Esophagus squamous epithelium (tissue), 5 donors: ENCODE measurements around the gene TMOD2. TPM values are rescaled to one million over a fixed set of nuclear protein-coding genes. Genes with fewer than 3 reads are reported as not detected.

Experiments used
- DNase-seq: peaks from one replicate; lab custom pipeline; 2025; lab: John Stamatoyannopoulos, UW
- H3K27ac ChIP-seq, 4 donors: fragments of 200-600 bp; sonication (generic); one replicate each; pipeline ENCODE4 v1.5.1; 2016 to 2019; ENCODE audit warnings: mild to moderate bottlenecking in 1 of 4
- H3K27me3 ChIP-seq, 4 donors: fragments of 200-600 bp; sonication (generic); 1 replicate in 3 of 4; 2 replicates in 1 of 4; pipeline versions ENCODE4 v1.5.1 to v1.6.0; 2017 to 2021; ENCODE audit warnings: antibody characterized with exemption in 1 of 4
- H3K36me3 ChIP-seq, 3 donors: fragments of 200-600 bp; sonication (generic); one replicate each; pipeline ENCODE4 v1.5.1; 2016 to 2019
- H3K4me1 ChIP-seq, 3 donors: fragments of 200-600 bp; sonication (generic); one replicate each; pipeline ENCODE4 v1.5.1; 2017 to 2019
- H3K4me3 ChIP-seq, 4 donors: fragments of 200-600 bp; sonication (generic); 1 replicate in 3 of 4; 2 replicates in 1 of 4; pipeline ENCODE4 v1.5.1; 2016 to 2019; ENCODE audit warnings: mild to moderate bottlenecking in 2 of 4, moderate library complexity in 1 of 4
- H3K9me3 ChIP-seq, 3 donors: fragments of 200-600 bp; sonication (generic); one replicate each; pipeline ENCODE4 v1.5.1; 2016 to 2019
- POLR2A ChIP-seq, 4 donors: fragments of 450-650 bp; IDR thresholded peaks; one replicate each; pipeline ENCODE4 v1.6.1; 2017; ENCODE audit warnings: antibody characterized with exemption in 4 of 4, mild to moderate bottlenecking in 4 of 4, moderate library complexity in 3 of 4
- WGBS, 2 donors: methylation state at CpG; one replicate each; pipeline ENCODE4 v1.1.5; 2018; 5-methylcytosine and 5-hydroxymethylcytosine counted together
- intact Hi-C: fragments of 100-400 bp; cut with DNase I; formaldehyde crosslinking; loops from one replicate; pipeline ENCODE4 v1.15.0; 2022
- total RNA-seq, 4 donors: library from RNA; depleted of rRNA; stranded (reverse); fragments of >200 nt; gene quantifications; one replicate each; pipeline ENCODE4 v1.1.0, GENCODE V29; 2016
- TF ChIP-seq, protein P1 (sequence below), 6 experiments: fragments of 450-650 bp in 4 of 6; fragments of 200-600 bp in 2 of 6; sonication (generic) in 2 of 6; IDR thresholded peaks; one replicate each; pipeline ENCODE4 v1.5.1; 2016 to 2019; ENCODE audit warnings: antibody characterized with exemption in 6 of 6, mild to moderate bottlenecking in 4 of 6, moderate library complexity in 4 of 6
- donor health status: DM: yes; HTN: yes; CAD: no.

The TMOD2 gene
- total RNA-seq, 4 donors from 2014 or later: 3.4 to 9.0 (median 4.8) TPM

DNA sequence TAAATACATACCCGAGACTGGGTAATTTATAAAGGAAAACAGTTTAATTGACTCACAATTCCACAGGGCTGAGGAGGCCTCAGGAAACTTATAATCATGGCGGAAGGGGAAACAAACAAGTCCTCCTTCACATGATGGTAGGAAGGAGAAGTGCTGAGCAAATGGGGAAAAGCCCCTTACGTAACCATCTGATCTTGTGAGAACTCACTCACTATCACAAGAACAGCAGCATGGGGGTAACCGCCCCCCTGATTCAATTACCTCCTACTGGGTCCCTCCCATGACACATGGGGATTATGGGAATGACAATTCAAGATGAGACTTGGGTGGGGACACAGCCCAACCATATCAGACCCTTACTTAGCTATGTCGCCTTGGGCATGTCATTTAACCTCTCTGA, 42.4 kb upstream of the TMOD2 start:
- no peak overlapping the region for H3K4me3 ChIP-seq
- 88% methylated on average over 5 of the region's 5 CpGs for WGBS, 2 donors

DNA sequence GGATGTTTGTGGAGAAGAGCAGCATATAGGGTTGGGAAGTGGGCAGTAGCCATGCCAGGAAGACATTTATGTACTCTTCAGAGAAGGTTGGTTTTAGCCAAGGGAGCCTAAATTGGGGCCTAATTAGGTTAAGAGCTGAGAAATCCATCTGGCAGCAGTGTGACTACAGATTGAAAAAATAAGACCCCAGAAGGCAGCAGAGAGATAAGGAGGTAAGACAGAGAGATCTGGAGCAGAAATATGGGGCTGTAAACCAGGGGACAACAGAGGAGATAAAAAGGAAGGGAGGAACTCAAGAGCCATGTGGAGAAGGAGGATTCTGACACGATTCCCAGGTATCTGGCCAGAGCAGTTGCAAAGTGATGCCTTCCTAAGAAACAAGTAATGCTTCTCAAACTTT, 37.2 kb upstream of the TMOD2 start:
- WGBS, 2 donors: 87 to 88% methylated on average over 1 of the region's 1 CpG
- no peaks in the 10 kb centered on the region for H3K4me1 ChIP-seq
- H3K27me3 ChIP-seq: no peaks in the 10 kb centered on the region

More for the DNA sequence above, 42.4 kb upstream of the TMOD2 start:
- no peak overlapping the region for H3K27ac ChIP-seq
- peaks cover 0 to 5% (median 0%) of the 10 kb centered on the region in 3 donors for H3K4me1 ChIP-seq
- H3K27me3 ChIP-seq: no peaks in the 10 kb centered on the region
- no peak for TF ChIP-seq POLR2A (IDR thresholded peaks at IDR 0.05)
- TF ChIP-seq, protein P1, sequence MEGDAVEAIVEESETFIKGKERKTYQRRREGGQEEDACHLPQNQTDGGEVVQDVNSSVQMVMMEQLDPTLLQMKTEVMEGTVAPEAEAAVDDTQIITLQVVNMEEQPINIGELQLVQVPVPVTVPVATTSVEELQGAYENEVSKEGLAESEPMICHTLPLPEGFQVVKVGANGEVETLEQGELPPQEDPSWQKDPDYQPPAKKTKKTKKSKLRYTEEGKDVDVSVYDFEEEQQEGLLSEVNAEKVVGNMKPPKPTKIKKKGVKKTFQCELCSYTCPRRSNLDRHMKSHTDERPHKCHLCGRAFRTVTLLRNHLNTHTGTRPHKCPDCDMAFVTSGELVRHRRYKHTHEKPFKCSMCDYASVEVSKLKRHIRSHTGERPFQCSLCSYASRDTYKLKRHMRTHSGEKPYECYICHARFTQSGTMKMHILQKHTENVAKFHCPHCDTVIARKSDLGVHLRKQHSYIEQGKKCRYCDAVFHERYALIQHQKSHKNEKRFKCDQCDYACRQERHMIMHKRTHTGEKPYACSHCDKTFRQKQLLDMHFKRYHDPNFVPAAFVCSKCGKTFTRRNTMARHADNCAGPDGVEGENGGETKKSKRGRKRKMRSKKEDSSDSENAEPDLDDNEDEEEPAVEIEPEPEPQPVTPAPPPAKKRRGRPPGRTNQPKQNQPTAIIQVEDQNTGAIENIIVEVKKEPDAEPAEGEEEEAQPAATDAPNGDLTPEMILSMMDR (IDR thresholded peaks at IDR 0.05): no peak
- H3K36me3 ChIP-seq: no peaks in the 10 kb centered on the region
- intact Hi-C loops: no loop called here
- DNase-seq: no peak
- H3K9me3 ChIP-seq: no peaks in the 10 kb centered on the region

DNA sequence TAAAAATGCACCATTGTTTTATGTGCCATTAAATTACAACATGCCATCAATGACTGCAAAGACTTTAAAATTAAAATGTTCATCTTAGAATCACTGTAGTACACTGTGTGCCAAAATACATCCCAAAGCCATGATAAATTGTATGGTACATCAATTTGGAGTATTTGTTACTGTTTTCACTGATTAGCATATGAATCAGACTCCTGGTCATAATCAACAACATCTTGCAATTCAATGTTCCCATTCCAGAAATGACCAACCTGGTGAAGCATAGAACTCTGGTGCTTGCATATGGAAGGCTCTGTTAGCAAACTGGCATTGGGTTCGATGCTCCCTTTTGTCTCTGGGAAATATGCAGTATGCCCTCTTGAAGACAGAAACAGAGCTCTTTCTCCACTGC, 36.5 kb upstream of the TMOD2 start:
- DNase-seq: no peak
- Histone ChIP-seq H3K9me3 (no peaks in the 10 kb centered on the region), H3K36me3 (no peaks in the 10 kb centered on the region), H3K4me1 (no peaks in the 10 kb centered on the region), H3K27me3 (no peaks in the 10 kb centered on the region), H3K4me3 (no peak overlapping the region), H3K27ac (no peak overlapping the region)
- intact Hi-C loops: no loop called here
- WGBS, 2 donors: 50 to 71% methylated on average over 1 of the region's 1 CpG
- TF ChIP-seq POLR2A (IDR thresholded peaks at IDR 0.05): no peak
- TF ChIP-seq, protein P1 (IDR thresholded peaks at IDR 0.05): no peak

More for the DNA sequence above, 37.2 kb upstream of the TMOD2 start:
- Histone ChIP-seq H3K4me3 (no peak overlapping the region), H3K36me3 (no peaks in the 10 kb centered on the region), H3K9me3 (no peaks in the 10 kb centered on the region), H3K27ac (no peak overlapping the region)
- DNase-seq: no peak
- intact Hi-C loops: no loop called here
- TF ChIP-seq POLR2A (IDR thresholded peaks at IDR 0.05): no peak
- TF ChIP-seq, protein P1 (IDR thresholded peaks at IDR 0.05): no peak

DNA sequence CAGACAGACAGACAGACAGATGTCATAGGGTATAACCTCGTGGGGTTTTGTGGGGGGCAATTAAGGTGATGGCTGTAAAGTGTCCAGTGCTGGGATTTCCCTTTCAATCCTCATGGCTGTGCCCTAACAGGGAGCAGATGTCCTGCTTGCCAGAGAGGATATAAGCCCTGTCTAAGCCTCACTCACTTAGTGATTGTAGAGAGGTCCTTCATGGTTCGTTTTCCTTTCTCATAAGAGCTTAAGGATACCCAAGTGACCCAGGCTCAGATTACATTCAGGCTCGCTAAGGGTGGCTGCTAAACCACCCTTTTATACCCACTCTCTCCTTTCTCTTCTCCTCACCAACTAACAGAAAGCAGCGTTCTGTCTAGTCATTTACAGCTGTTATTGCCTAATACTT, 33.2 kb upstream of the TMOD2 start:
- no peak overlapping the region for H3K27ac ChIP-seq
- H3K9me3 ChIP-seq: no peaks in the 10 kb centered on the region
- no peaks in the 10 kb centered on the region for H3K27me3 ChIP-seq
- intact Hi-C loops: no loop called here
- no peak for DNase-seq
- WGBS, 2 donors: 63 to 68% methylated on average over 4 of the region's 4 CpGs
- peaks cover 0 to 5% (median 0%) of the 10 kb centered on the region in 3 donors for H3K4me1 ChIP-seq
- peaks cover 0 to 13% (median 0%) of the 10 kb centered on the region in 3 donors for H3K36me3 ChIP-seq
- no peak overlapping the region for H3K4me3 ChIP-seq
- TF ChIP-seq, protein P1 (IDR thresholded peaks at IDR 0.05): no peak
- TF ChIP-seq POLR2A (IDR thresholded peaks at IDR 0.05): no peak

DNA sequence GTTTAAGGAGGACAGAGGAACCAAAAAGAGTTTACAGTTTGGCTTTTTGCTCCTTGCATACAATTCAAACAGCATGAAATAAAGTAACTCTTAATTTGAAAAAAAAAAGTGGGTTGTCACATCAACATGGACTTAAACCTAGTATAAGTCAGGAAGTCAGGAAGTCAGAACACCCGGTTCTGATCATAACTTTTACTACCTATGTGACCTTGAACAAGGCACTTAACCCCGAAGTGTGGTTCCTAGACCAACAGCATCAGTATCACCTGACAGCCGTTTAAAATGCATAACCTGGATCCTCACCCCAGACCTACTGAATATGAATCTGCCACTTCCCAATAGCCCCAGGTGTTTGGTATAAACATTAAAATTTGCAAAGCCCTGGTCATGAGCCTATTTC, 32.7 kb upstream of the TMOD2 start:
- Histone ChIP-seq H3K4me1 (peaks cover 0 to 5% (median 0%) of the 10 kb centered on the region in 3 donors), H3K36me3 (peaks cover 0 to 13% (median 0%) of the 10 kb centered on the region in 3 donors), H3K4me3 (no peak overlapping the region), H3K9me3 (no peaks in the 10 kb centered on the region), H3K27me3 (no peaks in the 10 kb centered on the region), H3K27ac (no peak overlapping the region)
- intact Hi-C loops: no loop called here
- DNase-seq: no peak
- 62 to 74% methylated on average over 3 of the region's 3 CpGs for WGBS, 2 donors
- no peak for TF ChIP-seq POLR2A (IDR thresholded peaks at IDR 0.05)
- TF ChIP-seq, protein P1 (IDR thresholded peaks at IDR 0.05): no peak
